PC-3 (cell line): ENCODE data around the gene AHCTF1.

Source experiments
- EZH2 ChIP-seq: fragments of 300-600 bp; sonication (generic); IDR thresholded peaks from one replicate; pipeline ENCODE4 v1.6.1; 2017; ENCODE audit warnings: antibody characterized with exemption, mild to moderate bottlenecking, low read length; ENCODE audit not compliant: unreplicated experiment
- EZH2phosphoT487 ChIP-seq: fragments of 300-600 bp; sonication (generic); IDR thresholded peaks from 2 replicates; pipeline ENCODE4 v1.6.1; 2018; ENCODE audit warnings: mild to moderate bottlenecking, antibody characterized with exemption, low read length, borderline replicate concordance
- TF ChIP-seq, protein P1 (sequence below): fragments of 300-600 bp; sonication (generic); conservative IDR thresholded peaks from 2 replicates; pipeline ENCODE4 v1.5.1; 2017; ENCODE audit warnings: antibody characterized with exemption, low read depth, mild to moderate bottlenecking, low read length

DNA sequence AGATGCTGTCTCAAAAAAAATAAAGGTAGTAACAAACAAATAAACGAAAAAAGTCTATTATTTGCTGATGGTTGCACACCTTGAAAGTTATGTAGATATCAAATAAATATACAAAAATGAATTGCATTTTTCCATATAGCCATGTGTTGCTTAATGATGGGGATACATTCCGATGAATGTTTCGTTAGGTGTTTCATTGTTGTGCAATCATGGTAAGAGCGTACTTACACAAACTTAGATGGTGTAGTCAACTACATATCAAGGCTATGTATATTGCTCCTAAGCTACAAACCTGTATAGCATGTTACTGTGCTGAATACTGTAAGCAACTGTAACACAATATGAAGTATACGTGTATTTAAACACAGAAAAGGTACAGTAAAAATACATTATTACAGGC is 34.4 kb downstream of the AHCTF1 start:
- TF ChIP-seq, protein P1, sequence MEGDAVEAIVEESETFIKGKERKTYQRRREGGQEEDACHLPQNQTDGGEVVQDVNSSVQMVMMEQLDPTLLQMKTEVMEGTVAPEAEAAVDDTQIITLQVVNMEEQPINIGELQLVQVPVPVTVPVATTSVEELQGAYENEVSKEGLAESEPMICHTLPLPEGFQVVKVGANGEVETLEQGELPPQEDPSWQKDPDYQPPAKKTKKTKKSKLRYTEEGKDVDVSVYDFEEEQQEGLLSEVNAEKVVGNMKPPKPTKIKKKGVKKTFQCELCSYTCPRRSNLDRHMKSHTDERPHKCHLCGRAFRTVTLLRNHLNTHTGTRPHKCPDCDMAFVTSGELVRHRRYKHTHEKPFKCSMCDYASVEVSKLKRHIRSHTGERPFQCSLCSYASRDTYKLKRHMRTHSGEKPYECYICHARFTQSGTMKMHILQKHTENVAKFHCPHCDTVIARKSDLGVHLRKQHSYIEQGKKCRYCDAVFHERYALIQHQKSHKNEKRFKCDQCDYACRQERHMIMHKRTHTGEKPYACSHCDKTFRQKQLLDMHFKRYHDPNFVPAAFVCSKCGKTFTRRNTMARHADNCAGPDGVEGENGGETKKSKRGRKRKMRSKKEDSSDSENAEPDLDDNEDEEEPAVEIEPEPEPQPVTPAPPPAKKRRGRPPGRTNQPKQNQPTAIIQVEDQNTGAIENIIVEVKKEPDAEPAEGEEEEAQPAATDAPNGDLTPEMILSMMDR, result no peak
- TF ChIP-seq EZH2 (no peak), EZH2phosphoT487 (no peak)
